ENCODE measurements around the gene GET4. TPM values are rescaled to one million over a fixed set of nuclear protein-coding genes. Genes with fewer than 3 reads are reported as not detected.

The GET4 gene
- total and polyA plus RNA-seq, 10 of the 15 experiments (the other 5 are each of a cell fraction or from before 2014, with no cell fraction given): 0.66 to 73.8 (median 34.0) TPM

GRCh38 chr7:853366-854117 is 22.8 kb upstream of the GET4 start:
- FAIRE-seq: no peak
- no peak for DNase-seq (ENCODE audit: low read depth, low spot score)
- WGBS (ENCODE audit: insufficient coverage, insufficient replicate concordance, low lambda C conversion rate, missing lambda C conversion rate): 92% methylated on average over 31 of the region's 33 CpGs
- Histone ChIP-seq H3K9me3 (replicated peaks; ENCODE audit: control insufficient read depth, insufficient read depth, low read length) (no peaks in the 10 kb centered on the region), H3K27me3 (replicated peaks in 1 of 2; ENCODE audit: control insufficient read depth in 2 of 2, insufficient read depth in 2 of 2, low read length in 1 of 2) (no peaks in the 10 kb centered on the region), H3K36me3 (ENCODE audit: control insufficient read depth in 2 of 2, insufficient read depth in 2 of 2, low read length in 1 of 2) (peaks cover 38 to 40% of the 10 kb centered on the region in 2 experiments; a peak in 3 of 4 replicates), H3K79me2 (ENCODE audit: control insufficient read depth, insufficient read depth, low read length) (no peaks in the 10 kb centered on the region), H3K9ac (ENCODE audit: control insufficient read depth, insufficient read depth, low read length) (no peak overlapping the region), H3K4me1 (ENCODE audit: control insufficient read depth, insufficient read depth, low read length) (no peaks in the 10 kb centered on the region), H4K20me1 (ENCODE audit: control insufficient read depth, insufficient read depth) (no peaks in the 10 kb centered on the region), H3K27ac (ENCODE audit: control insufficient read depth, insufficient read depth) (no peak overlapping the region), H3K4me2 (ENCODE audit: control insufficient read depth, insufficient read depth) (no peak overlapping the region), H2AFZ (ENCODE audit: control insufficient read depth, low read depth, low read length) (no peak overlapping the region), H3K4me3 (no peak overlapping the region)
- ChIA-PET POLR2A (no interaction called here), SMC1A (ENCODE audit: uncharacterized antibody, unreplicated experiment) (interaction anchor here (1.0 kb wide), 1 partner anchor 40 kb away, joined by 3 read pairs; no protein-coding TSS in a partner anchor), RAD21 (ENCODE audit: unreplicated experiment) (no interaction called here), CTCF (no interaction called here)
- no TSS peak for BruUV-seq (replicated peaks)
- in situ Hi-C loops (cut with MboI) (no loop called here), intact Hi-C loops (cut with micrococcal nuclease; ENCODE audit: unreplicated experiment) (no loop called here)
- TF ChIP-seq LARP7 (IDR thresholded peaks at IDR 0.05) (no peak), IKZF1 (conservative IDR thresholded peaks at IDR 0.05) (no peak), ZBTB33 (IDR thresholded peaks at IDR 0.05) (no peak)
- no peak for ATAC-seq

- RAD21 ChIA-PET (ENCODE audit: unreplicated experiment): no interaction called here
- DNase-seq (ENCODE audit: low read depth, low spot score) (no peak), ATAC-seq (no peak), FAIRE-seq (no peak)
- 94% methylated on average over 32 of the region's 32 CpGs for WGBS (ENCODE audit: insufficient coverage, insufficient replicate concordance, low lambda C conversion rate, missing lambda C conversion rate)
- no peak overlapping the region for H3K27ac ChIP-seq (ENCODE audit: control insufficient read depth, insufficient read depth)
- CTCF ChIA-PET: no interaction called here
- H3K36me3 ChIP-seq (ENCODE audit: control insufficient read depth in 2 of 2, insufficient read depth in 2 of 2, low read length in 1 of 2): peaks cover 35 to 43% of the 10 kb centered on the region in 2 experiments; a peak in 3 of 4 replicates
- no peak overlapping the region for H2AFZ ChIP-seq (ENCODE audit: control insufficient read depth, low read depth, low read length)
- H3K4me2 ChIP-seq (ENCODE audit: control insufficient read depth, insufficient read depth): no peak overlapping the region
- H3K4me3 ChIP-seq: no peak overlapping the region
- in situ Hi-C loops (cut with MboI) (no loop called here), intact Hi-C loops (cut with micrococcal nuclease; ENCODE audit: unreplicated experiment) (no loop called here)
- H3K9me3 ChIP-seq (replicated peaks; ENCODE audit: control insufficient read depth, insufficient read depth, low read length): no peaks in the 10 kb centered on the region
- POLR2A ChIA-PET: no interaction called here
- no peaks in the 10 kb centered on the region for H3K4me1 ChIP-seq (ENCODE audit: control insufficient read depth, insufficient read depth, low read length)
- no peaks in the 10 kb centered on the region for H4K20me1 ChIP-seq (ENCODE audit: control insufficient read depth, insufficient read depth)
- SMC1A ChIA-PET (ENCODE audit: uncharacterized antibody, unreplicated experiment): interaction anchor here (1.0 kb wide), 1 partner anchor 41 kb away, joined by 3 read pairs; no protein-coding TSS in a partner anchor
- no peak overlapping the region for H3K9ac ChIP-seq (ENCODE audit: control insufficient read depth, insufficient read depth, low read length)
- no peaks in the 10 kb centered on the region for H3K27me3 ChIP-seq (replicated peaks in 1 of 2; ENCODE audit: control insufficient read depth in 2 of 2, insufficient read depth in 2 of 2, low read length in 1 of 2)
- H3K79me2 ChIP-seq (ENCODE audit: control insufficient read depth, insufficient read depth, low read length): no peaks in the 10 kb centered on the region
- BruUV-seq (replicated peaks): no TSS peak
- TF ChIP-seq PAX8 (IDR thresholded peaks at IDR 0.05) (no peak), TARDBP (IDR thresholded peaks at IDR 0.05; ENCODE audit: borderline replicate concordance) (no peak), CTCF (IDR thresholded peaks at IDR 0.05 in 2 of 3, conservative IDR thresholded peaks at IDR 0.05 in 1 of 3; ENCODE audit: control insufficient read depth in 2 of 3, extremely low read depth in 1 of 3, insufficient read depth in 1 of 3, low read depth in 3 of 3, low read length in 3 of 3) (no peak), NFYB (IDR thresholded peaks at IDR 0.05; ENCODE audit: insufficient read depth, low read depth, low read length) (no peak), PBX3 (IDR thresholded peaks at IDR 0.05; ENCODE audit: insufficient replicate concordance, low read depth, low read length) (no peak), GATAD2B (conservative IDR thresholded peaks at IDR 0.05; ENCODE audit: low read depth) (no peak), CBX5 (IDR thresholded peaks at IDR 0.05; ENCODE audit: low read depth) (no peak), SUZ12 (IDR thresholded peaks at IDR 0.05; ENCODE audit: unreplicated experiment) (no peak)
Observed at GRCh38 chr7:854118-854775, 22.1 kb upstream of the GET4 start.
